ENCODE results near the gene C1orf159.
A peak's percentile ranks its signal among the peaks of the same experiment; 100 is the strongest.

Gene C1orf159

GRCh38 chr1:1068517-1069055 is 47.3 kb downstream of the C1orf159 start:
- TF ChIP-seq REST (IDR thresholded peaks at IDR 0.05; ENCODE audit: insufficient replicate concordance, low read depth) (no peak), SPI1 (IDR thresholded peaks at IDR 0.05; ENCODE audit: borderline replicate concordance, low read depth) (no peak), POLR2AphosphoS5 (IDR thresholded peaks at IDR 0.05; ENCODE audit: low read depth) (no peak), CTCF (IDR thresholded peaks at IDR 0.05; ENCODE audit: insufficient read depth, low read length) (no peak), GABPA (IDR thresholded peaks at IDR 0.05; ENCODE audit: low read depth) (no peak)
- Histone ChIP-seq H3K4me3 (replicated peaks; ENCODE audit: insufficient read depth, low read length) (peak overlapping the region; percentile 76), H3K27ac (replicated peaks) (no peak overlapping the region), H3K27me3 (ENCODE audit: insufficient read depth, poor library complexity, severe bottlenecking) (peaks cover 22% of the 10 kb centered on the region)
- DNase-seq (ENCODE audit: low read depth in 1 of 2, low spot score in 1 of 2): no peak

- Histone ChIP-seq H3K4me3 (replicated peaks; ENCODE audit: insufficient read depth, low read length) (peak overlapping the region; percentile 76), H3K27me3 (ENCODE audit: insufficient read depth, poor library complexity, severe bottlenecking) (peaks cover 22% of the 10 kb centered on the region), H3K27ac (replicated peaks) (no peak overlapping the region)
- TF ChIP-seq REST (IDR thresholded peaks at IDR 0.05; ENCODE audit: insufficient replicate concordance, low read depth): no peak
- TF ChIP-seq POLR2AphosphoS5 (IDR thresholded peaks at IDR 0.05; ENCODE audit: low read depth): no peak
- no peak for TF ChIP-seq SPI1 (IDR thresholded peaks at IDR 0.05; ENCODE audit: borderline replicate concordance, low read depth)
- TF ChIP-seq GABPA (IDR thresholded peaks at IDR 0.05; ENCODE audit: low read depth): no peak
- no peak for TF ChIP-seq CTCF (IDR thresholded peaks at IDR 0.05; ENCODE audit: insufficient read depth, low read length)
- DNase-seq (ENCODE audit: low read depth in 1 of 2, low spot score in 1 of 2): no peak
Observed at GRCh38 chr1:1067860-1068516, 47.9 kb downstream of the C1orf159 start.

- peaks cover 22% of the 10 kb centered on the region for H3K27me3 ChIP-seq (ENCODE audit: insufficient read depth, poor library complexity, severe bottlenecking)
- TF ChIP-seq SPI1 (IDR thresholded peaks at IDR 0.05; ENCODE audit: borderline replicate concordance, low read depth): no peak
- no peak for TF ChIP-seq CTCF (IDR thresholded peaks at IDR 0.05; ENCODE audit: insufficient read depth, low read length)
- TF ChIP-seq REST (IDR thresholded peaks at IDR 0.05; ENCODE audit: insufficient replicate concordance, low read depth): no peak
- no peak for TF ChIP-seq GABPA (IDR thresholded peaks at IDR 0.05; ENCODE audit: low read depth)
- no peak for TF ChIP-seq POLR2AphosphoS5 (IDR thresholded peaks at IDR 0.05; ENCODE audit: low read depth)
- no peak overlapping the region for H3K4me3 ChIP-seq (replicated peaks; ENCODE audit: insufficient read depth, low read length)
- DNase-seq (ENCODE audit: low read depth in 1 of 2, low spot score in 1 of 2): no peak
- H3K27ac ChIP-seq (replicated peaks): no peak overlapping the region
Observed at GRCh38 chr1:1067284-1067859, 48.5 kb downstream of the C1orf159 start.
